HPDE6-E6E7 (cell line): ENCODE data around the gene ABHD17C.

Source experiments
- DNase-seq: peaks from one replicate; pipeline ENCODE4 v3.0.0; 2011; ENCODE audit warnings: missing footprints; ENCODE audit errors: extremely low spot score

ABHD17C gene

DNA sequence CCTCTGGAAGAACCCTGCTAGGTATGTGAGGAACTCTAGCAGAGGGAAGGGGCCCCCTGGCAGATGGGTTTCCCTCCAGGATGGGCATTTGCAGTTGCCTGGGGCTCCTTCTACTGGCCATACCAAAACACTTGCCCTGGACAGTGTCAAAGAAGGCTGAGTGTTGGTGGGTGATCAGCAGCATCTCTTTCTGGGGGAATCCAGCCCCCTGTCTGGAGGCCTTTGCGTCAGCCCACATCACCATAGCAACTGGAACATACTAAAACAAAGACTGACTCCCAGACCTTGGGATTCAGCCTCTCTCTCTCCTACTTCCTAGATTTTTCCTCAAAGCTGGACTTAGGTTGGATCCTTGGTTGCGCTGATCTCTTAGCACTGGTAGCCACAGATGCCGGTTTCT lies 92.2 kb downstream of the ABHD17C start:
- no peak for DNase-seq

DNA sequence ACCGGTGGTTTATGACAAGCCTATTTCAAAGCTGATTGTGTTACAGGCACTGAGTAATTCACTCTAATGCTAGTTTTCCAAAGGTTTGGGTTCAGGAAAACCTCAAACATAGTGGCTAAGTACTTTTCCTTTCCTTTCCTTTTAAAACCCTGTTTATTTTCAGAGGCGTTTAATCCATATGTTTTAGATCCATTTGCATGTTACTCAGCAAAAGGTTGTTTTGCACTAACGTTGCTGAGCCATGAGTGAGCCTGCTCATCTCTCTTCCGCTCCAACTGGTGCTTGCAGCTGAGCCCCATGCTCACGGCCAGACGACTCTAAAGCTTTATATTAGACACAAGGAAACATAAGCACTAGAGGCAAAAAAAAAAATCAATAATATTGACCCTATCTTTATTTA lies 93.4 kb downstream of the ABHD17C start:
- no peak for DNase-seq

DNA sequence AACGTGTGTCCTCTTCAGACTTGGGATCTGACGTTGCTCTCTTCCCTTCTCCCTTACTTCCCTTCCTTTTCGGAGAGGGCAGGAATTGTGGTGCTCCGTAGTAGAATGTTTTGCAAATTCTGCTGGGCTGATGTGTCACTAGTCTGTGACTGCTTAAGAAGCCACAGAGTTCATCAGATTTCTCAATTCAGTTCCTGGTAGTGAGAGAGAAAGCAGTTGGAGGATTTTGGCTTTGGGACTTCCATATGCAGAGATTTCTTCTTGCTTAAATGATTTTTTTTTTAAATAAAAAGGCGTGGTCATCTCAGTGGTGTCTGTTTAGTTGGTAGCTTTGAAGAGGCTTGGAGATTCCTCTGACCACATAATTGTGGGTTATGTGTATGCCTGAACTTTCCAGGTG lies 94.2 kb downstream of the ABHD17C start:
- DNase-seq = no peak

DNA sequence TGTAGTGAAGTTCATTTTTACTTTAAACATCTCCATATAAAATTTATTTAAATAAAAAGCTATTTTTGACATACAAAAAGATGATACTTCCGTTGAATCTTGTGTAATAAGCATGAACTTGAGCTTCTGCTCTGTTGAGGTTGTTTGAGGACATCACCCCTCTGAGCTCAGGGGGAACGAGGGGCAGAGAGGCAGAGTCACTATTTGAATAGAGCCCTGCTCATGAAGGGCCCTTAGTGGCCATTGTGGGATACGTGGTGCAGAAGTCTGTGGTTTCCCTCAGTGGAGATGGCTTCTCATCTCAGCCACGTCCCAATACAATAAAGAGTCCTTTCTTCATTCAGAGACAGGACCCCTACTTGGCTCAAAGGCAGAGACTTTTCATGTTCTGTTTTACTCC lies 94.7 kb downstream of the ABHD17C start:
- no peak for DNase-seq

DNA sequence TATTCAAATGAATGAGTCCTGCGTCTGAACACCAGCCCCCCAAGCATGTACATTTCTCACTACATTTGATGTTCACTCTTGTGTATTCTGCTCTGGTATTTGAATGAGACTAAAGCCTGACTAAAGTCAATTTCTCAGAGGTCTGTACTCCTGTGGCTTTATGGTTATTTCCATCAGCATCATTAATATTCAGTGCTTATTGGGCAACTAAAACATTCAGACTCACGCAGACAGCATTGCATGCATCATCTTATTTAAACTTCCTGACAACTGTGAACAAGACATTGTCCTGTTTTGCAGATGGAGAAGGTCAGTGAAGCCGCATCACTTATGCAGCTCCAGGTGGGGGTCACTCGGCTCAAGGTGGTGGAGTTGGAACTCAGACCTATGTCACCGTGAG lies 95.1 kb downstream of the ABHD17C start:
- DNase-seq = no peak

- DNase-seq = no peak
Measured at GRCh38 chr15:80791004-80791403, 95.9 kb downstream of the ABHD17C start.

- no peak for DNase-seq
Measured at GRCh38 chr15:80796407-80796806, 101.3 kb downstream of the ABHD17C start.

DNA sequence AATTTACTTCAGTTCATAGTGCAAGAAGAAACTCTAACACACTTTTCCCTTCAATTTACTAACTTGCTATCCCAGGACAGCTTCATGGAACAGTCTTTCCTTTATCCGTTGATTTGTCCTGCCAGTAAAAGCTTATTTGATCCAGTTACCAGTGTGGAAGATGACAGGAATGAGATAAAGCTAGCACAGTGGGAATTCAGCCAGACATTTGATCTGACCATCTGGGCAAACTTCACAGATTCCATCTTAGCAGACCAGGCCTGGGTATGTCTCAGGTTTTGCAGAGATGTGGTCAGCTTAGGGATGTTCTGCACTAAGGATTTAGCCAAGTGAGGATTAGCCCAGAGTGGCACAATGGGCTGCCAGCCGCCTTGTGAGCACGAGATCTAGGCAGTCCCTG lies 103.8 kb downstream of the ABHD17C start:
- DNase-seq = no peak

- DNase-seq = no peak
Measured at GRCh38 chr15:80800067-80800466, 105.0 kb downstream of the ABHD17C start.

DNA sequence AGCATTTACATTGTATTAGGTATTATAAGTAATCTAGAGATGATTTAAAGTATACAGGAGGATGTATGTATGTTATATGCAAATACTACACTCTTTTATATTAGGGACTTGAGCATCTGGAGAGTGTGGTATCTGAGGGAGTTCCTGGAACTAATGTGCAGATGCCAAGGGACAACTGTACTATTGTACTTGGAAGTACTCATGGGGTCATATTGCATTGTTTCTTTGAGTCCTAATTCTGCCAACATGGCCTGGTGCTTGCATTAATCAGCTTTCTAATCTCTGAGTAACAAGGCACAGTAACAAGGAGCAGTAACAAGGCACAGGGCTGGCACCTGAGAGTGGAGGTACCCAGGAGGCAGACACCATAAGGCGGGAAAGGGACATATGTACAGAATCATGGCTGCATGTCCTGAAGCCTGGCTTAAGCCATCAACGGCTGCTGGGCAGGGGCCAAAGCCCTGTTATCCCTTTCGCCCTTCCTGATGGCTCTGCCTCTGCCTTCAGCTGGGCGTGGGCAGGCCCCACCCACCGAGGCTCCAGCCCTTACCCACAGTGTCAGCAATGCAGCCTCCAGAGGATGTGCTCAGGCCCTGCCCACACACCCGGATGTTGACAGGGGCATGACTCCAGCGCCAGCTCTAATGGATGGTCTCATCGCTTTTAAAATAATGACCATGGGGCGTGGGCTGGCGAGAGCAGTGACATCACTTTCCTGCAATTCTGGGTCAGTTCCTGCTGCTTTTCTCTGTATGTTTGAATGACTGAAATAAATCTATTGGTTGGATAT lies 107.0 kb downstream of the ABHD17C start:
- DNase-seq = no peak

DNA sequence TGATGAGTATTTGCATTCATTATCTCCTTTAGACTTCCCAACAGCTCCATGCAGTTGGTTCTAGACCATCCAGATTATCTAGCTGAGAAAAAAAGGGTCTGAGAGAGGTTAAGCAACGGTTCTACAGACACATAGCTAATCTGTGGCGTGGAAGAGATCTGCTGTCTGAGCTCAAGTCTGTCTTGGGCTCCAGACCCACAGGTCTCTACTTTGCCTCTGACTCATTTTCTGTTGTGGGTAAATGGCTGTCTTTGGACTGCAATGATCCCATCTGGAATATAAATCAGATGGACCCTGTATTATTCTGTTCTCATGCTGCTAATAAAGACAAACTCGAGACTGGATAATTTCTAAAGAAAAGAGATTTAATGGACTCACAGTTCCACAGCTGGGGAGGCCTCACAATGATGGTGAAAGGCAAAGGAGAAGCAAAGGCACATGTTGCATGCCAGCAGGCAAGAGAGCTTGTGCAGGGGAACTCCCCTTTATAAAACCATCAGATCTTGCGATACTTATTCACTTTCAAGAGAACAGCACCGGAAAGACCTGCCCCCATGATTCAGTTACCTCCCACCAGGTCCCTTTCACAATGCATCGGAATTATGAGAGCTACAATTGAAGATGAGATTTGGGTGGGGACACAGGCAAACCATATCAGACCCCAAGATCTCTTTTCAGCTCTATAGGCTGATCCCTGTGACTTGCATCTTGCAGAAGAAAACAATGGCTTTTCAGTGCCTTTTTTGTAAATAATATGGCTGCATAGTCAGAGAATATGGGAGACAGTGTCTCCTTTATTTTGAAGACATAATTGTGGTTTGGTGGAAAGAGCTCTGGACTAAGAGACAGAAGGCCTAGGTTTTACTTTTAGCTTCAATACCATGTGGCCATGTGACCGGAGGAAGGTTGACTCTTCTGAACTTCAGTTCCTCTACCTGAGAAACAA lies 108.7 kb downstream of the ABHD17C start:
- DNase-seq = no peak

- DNase-seq = peak; percentile 33
Measured at GRCh38 chr15:80804970-80805495, 109.9 kb downstream of the ABHD17C start.
